Measurements from ENCODE around the gene CCDC39.
"Not testable (repeated sequence)": the region's sequence is repeated elsewhere in the genome, so short reads cannot be mapped to it uniquely, and the experiment has no call there.

Gene CCDC39

DNA sequence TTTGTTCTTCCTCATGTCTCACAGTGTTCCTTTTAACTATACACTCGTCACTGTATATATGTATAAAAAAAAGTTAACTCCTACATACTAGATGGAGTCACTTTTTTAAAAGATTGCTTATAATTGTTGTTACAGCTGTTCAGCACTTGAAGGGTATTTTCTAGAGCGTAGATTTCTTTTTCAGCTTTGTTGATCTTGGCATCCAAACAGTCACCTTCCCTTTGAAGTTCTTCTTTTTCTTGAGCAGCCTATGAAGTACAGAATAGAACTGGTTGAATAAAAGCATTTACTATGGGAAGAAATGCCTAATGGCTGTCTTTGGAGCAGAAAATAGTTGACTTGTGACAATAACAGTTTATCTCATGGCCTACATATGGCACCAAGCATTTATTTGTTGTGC is 59.6 kb downstream of the CCDC39 start:
- DNase-seq (ENCODE audit: low read depth): no peak

DNA sequence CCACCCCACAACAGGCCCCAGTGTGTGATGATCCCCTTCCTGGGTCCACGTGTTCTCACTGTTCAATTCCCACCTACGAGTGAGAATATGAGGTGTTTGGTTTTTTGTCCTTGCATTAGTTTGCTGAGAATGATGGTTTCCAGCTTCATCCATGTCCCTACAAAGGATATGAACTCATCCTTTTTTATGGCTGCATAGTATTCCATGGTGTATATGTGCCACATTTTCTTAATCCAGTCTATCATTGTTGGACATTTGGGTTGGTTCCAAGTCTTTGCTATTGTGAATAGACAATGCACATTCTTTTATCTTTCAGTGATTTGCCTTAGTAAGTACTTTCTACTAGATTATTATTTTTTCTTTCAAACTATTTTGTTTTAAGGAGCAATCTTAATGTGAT is 60.7 kb downstream of the CCDC39 start:
- DNase-seq (ENCODE audit: low read depth): not testable (repeated sequence)

DNA sequence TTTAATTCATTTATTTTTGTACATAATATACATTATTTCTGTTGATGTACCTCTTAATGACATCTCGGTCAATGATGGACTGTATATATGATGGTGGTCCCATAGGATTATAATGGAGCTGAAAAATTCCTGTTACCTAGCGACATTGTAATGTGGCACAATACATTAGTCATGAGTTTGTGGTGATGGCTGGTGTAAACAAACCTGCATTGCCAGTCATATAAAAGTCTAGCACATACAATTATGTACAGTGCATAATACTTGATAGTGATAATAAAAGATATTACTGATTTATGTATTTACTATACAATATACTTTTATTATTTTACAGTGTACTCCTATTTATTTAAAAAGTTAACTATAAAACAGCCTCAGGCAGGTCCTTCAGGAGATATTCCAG is 62.2 kb downstream of the CCDC39 start:
- DNase-seq (ENCODE audit: low read depth): no peak

DNA sequence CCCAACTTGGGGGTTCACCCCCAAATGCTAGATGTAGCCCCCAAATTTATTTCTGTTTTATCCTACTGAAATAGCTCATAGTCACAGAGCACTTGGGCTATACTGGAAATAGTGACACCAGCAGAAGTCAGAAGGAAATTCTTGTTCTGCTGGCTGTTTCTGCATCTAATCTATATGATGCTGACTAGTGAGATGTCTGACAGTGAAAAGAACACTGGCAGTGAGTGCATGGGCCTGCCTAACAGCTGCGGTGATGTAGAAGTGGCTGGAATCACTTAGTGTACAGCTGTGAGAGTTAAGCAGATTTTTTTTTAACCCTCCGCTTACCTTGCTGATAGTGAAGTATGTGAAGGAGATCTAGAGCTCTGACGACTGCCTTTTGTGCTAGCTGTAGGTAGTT is 63.3 kb downstream of the CCDC39 start:
- no peak for DNase-seq (ENCODE audit: low read depth)

DNA sequence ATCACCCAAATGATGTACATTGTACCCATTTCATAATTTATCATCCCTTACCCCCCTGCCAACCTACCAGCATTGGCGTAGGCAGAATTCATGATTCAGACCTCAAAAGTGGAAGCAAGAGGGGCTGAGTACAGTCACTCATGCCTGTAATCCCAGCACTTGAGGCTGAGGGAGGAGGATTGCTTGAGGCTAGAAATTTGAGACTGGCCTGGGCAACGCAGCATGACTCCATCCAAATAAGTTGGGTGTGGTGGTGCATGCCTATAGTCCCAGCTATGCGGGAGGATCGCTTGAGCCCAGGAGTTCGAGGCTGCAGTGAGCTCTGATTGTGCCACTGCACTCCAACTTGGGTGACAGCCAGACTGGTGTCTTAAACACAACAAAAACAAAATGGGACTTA is 66.9 kb downstream of the CCDC39 start:
- DNase-seq (ENCODE audit: low read depth): no peak

DNA sequence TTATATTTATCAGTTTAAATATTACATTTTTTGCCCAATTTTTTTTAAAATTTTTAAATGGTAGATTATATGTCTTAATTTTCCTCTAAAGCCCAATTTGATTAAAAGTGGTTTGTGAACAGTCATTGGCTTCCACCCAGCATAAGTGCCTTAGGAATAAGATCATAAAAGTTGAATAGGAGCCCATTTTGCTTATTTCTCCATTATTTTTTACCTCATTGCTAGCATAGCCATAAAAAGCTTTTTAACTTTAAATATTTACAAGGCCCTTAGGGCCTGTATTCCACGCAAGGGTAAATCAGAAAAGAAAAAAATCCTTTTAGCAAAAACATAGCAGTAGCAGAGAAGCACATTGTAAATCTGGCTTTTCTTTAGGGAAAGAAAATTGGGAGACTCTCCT is 68.3 kb downstream of the CCDC39 start:
- DNase-seq (ENCODE audit: low read depth): no peak

DNA sequence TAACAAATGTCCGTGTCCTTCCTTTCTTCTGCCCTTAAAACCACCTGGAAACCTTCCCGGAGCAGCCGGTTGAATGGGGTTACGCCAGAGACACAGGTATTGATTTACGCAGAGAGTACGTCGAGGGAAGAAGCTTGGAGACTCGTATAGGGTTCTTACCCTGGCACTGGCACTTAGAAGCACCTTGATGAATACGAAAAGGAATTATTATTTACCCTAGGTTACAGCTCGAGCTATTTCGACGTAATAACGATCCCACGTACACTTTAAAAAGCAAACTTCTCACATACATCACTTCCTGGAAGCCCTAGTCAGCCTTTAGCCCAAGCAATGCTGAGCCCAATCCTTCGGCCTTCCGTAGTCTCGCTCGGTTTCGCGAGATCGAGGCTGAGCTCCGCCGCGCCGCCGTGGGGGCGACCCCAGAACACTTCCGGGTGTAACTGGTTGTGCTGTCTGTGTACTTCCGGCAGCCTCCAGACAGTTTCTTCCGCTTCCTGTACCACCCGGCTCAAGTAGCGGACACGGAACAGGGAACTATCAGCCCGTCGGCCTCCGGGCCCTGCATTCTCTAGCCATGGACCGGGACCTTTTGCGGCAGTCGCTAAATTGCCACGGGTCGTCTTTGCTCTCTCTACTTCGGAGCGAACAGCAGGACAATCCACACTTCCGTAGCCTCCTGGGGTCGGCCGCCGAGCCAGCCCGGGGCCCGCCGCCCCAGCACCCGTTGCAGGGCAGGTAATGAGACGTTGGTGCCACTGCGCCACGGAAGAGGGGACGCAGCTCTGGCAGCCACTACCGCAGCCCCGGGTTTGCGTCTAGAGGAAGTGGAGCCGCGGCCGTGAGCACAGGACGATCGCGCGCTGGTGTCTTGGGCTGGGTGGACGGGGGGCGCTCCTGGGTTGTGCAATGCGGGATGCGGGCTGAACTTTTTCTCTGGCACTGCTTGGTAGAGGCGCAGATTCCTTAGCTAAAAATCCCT is 77.3 kb downstream of the CCDC39 start, which contains the start of gene TTC14:
Gene TTC14, plus strand, starts transcription at position 476 of the 979 bp plus-strand sequence. Its CDS starts 99 bp downstream, at position 575.
- peak; percentile 88 for DNase-seq (ENCODE audit: low read depth)

DNA sequence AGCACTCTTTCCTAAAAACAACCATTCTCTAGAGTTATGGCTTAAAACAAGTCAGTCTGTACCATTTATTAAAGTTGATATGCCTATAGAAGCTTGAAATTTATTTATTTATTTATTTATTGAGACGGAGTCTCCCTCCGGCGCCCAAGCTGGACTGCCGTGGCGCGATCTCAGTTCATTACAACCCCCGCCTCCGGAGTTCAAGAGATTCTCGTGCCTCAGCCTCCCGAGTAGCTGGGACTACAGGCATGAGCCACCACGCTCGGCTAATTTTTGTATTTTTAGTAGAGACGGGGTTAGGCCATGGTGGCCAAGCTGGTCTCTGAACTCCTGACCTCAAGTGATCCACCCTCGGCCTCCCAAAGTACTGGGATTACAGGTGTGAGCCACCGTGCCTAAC is 78.8 kb downstream of the CCDC39 start:
- no peak for DNase-seq (ENCODE audit: low read depth)

DNA sequence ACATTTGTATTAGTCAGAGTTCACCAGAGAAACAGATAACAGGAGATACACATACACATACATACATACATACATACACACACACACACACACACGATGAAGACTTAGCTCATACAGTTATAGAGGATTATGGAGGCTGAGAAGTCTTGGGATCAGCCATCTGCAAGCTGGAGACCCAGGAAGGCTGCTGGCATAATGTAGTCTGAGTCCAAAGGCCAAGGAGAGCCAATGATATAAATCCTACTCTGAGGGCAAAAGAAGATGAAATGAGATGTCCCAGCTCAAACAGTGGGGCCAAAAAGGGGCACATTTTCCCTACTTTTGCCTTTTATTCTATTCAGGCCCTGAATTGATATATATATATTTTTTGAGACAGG is 83.7 kb downstream of the CCDC39 start:
- no peak for DNase-seq (ENCODE audit: low read depth)

DNA sequence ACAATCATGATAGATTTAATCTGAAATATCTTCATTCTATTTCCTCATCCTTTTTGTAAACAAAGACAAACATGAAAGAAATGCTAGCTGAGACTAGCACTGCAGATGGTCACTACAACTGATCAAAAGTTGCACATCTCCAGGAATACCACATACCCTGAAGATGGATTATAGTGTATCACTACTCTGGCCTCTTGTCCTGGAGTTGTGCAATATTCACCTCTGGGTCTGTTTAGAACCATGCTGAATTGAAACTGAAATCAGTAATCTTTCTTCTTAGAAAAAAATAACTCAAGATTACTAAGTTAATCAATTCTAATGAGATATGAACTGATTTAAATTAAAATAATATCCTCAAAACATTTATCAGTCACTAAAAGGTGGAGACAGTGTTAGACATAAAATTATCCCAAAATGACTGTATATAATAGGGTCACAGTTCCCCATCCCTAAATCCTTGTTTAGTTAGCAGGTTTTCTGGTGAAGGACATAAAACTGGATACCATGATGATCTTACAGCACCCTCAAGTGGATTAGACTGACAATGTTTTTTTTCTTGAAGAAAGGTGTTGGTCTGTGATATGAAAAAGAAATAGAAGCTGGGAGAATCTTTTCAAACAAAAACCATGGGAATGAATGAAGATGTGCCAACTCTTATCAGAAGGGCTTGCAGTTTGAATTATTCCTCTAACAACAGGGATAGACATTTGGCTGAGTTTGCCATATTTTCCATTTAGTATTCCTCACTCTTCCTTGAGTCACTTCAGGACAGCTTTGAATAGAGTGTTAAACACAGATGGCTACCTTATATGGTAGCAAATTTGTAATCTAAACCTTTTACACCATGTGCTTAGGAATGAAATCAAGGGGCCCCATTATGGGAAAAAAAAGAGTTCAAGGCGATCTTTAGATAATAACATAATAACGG is 84.4 kb downstream of the CCDC39 start:
- no peak for DNase-seq (ENCODE audit: low read depth)

DNA sequence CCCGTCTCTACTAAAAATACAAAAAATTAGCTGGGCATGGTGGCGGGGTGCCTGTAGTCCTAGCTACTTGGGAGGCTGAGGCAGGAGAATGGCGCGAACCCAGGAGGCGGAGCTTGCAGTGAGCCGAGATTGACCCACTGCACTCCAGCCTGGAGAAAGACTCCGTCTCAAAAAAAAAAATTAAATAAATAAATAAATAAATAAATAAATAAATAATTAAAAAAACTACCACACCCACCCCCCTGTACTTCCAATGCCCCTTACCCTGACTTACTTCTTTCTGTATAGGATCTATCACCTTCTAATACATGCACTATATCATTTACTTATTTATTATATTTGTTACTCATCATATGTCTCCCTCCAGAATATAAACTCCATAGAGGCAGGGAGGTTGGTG is 85.7 kb downstream of the CCDC39 start:
- DNase-seq (ENCODE audit: low read depth): not testable (repeated sequence)

DNA sequence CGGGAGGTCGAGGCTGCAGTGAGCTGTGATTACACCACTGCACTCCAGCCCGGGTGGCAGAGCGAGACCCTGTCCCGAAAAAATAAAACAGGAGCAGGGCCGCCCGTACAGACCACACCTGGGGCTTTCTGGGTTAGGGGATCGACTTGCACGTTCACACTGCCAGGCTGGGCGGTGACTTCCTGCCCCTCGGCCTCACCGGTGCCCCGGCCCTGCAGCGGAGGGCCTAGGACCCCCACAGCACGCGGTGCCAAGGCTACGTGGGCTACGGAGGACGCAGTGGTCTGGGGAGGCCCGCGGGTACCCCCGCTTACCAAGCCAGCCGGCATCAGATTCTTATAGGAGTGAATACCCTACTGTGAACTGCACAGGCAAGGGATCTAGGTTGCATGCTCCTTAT is 88.9 kb downstream of the CCDC39 start:
- no peak for DNase-seq (ENCODE audit: low read depth)

DNA sequence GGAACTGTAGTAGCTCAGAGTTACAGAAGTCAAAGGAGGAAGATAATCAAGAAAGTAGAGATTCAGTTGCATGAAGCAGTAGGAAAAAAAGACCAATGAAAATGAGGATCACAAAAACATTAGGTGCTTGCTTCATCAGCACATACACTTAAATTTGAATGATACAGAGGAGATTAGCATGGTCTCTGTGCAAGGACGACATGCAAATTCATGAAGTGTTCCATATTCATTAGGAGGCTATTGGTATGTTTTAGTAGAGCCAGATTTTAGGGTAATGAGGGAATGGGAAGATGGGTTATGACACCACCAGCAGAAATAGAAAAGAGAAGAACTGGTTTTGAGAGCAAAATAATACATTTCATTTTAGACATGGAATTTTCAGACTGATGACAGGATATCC is 98.4 kb downstream of the CCDC39 start:
- DNase-seq (ENCODE audit: low read depth): no peak

DNA sequence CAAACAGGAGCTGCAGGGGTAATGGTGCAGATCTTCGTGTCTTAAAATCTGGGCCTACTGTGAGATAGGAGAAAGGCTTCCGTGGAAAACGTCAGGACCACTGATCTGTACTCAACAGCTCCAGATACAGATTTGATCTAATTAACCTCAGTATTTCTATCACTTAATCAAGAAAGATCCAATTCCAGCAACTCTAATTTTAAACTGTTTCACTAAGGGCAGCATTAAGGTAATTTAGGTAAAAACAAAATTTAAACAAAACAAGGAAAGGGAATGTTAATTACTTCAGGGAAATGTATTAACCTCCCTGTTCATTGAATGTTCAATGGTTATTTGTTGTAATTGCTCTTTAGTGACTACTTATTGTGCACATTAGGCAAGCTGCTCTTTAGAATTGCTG is 103.7 kb downstream of the CCDC39 start:
- DNase-seq (ENCODE audit: low read depth): no peak

DNA sequence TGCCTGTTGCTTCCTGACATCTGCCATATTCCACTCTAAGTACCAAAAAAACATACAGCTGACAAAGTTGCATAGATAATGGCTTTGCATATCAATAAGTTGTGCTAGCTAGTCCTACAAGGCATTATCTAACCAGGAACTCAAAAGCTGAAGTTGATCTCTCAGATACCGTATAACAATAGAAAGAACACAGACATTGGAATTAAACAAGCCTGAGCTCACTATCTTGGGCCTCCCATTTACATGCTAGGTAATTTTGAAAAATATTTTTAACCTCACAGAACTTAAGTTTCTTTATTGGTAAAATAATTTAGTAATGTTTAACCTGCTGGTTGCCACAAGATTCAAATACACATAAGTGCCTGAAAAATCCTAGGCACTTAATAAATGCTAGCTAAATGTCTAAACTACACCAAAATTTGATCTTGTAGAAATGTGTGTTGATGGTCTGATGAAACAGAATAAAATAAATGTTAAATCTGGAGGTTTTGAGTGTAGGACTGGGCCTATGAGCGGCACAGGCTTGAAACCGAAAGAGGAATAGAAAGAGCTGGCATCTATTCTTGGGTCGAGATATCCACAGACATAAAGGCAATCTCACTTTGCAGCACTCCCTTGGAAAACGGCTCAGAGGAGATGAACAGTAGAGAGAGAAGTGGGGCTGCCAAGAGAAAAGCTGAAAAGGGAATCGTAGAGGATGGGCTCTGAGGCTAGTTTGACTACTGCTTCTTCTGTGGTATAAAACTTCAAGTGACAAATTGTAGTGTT is 107.3 kb downstream of the CCDC39 start:
- no peak for DNase-seq (ENCODE audit: low read depth)

DNA sequence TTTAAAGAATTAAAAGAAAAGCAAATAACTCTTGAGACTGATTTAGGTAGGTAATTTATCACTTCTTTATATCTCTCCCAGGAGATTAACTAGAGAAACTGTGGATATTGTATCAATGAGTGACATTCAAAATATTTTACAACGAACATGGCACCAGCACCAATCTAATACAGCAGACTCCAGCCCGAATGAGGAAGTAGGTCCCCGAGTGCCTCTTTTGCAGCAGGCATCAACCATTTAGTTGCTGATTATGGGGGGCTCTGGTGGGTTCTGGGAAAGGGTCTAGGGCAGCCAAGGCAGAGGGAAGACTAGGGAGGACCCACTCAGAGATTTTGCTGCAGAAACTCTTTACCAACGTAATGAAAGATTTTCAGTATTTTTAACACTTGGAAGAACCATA is 109.1 kb downstream of the CCDC39 start:
- no peak for DNase-seq (ENCODE audit: low read depth)

DNA sequence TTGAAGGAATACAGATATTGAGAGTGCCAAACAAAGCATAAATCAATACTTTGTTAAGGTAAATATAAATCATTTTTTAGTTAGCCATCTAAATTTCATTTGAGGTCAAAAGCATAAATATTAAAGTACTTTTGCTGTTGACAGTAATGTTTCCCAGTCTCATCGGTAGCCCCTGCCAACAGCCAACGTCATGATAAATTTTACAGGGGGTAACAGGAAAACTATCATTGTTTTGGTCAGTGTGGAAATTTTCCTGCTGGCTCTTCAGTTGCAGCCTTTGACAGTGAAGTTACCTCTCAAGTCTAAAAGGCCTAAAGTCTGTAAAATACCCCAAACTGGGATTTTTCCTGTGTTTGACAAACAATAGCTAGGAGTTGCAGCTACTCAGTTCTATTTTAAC is 114.6 kb downstream of the CCDC39 start:
- DNase-seq (ENCODE audit: low read depth): no peak
